NCI-H1694 (cell line): ENCODE results near the gene AHR.
"Not testable (repeated sequence)": the region's sequence is repeated elsewhere in the genome, so short reads cannot be mapped to it uniquely, and the experiment has no call there.

Source experiments
- DNase-seq: peaks from one replicate; lab custom pipeline; 2025; lab: John Stamatoyannopoulos, UW

AHR gene

GRCh38 chr7:17376595-17376994 is 78.1 kb downstream of the AHR start:
- DNase-seq: no peak

GRCh38 chr7:17380736-17381662 is 82.5 kb downstream of the AHR start:
- no peak for DNase-seq

GRCh38 chr7:17382408-17383354 is 84.2 kb downstream of the AHR start:
- DNase-seq: not testable (repeated sequence)

- no peak for DNase-seq
Measured at GRCh38 chr7:17384400-17384799, 85.9 kb downstream of the AHR start.

GRCh38 chr7:17385612-17386011 is 87.2 kb downstream of the AHR start:
- no peak for DNase-seq

GRCh38 chr7:17390392-17390791 is 91.9 kb downstream of the AHR start:
- DNase-seq: no peak

- DNase-seq: no peak
Measured at GRCh38 chr7:17391366-17391765, 92.9 kb downstream of the AHR start.

GRCh38 chr7:17392846-17393245 is 94.4 kb downstream of the AHR start:
- no peak for DNase-seq

GRCh38 chr7:17394563-17394962 is 96.1 kb downstream of the AHR start:
- DNase-seq: not testable (repeated sequence)
